ENCODE results near the gene OTOS. TPM values are rescaled to one million over a fixed set of nuclear protein-coding genes. Genes with fewer than 3 reads are reported as not detected.
A peak's percentile ranks its signal among the peaks of the same experiment; 100 is the strongest.

The OTOS gene
- polyA plus RNA-seq, 1 donor from 2014 or later = not detected

- H3F3A ChIP-seq (ENCODE audit: insufficient read depth, low read length, poor library complexity, severe bottlenecking) = no peaks in the 10 kb centered on the region
- no peak overlapping the region for H3K27ac ChIP-seq (ENCODE audit: low read length)
- no peak overlapping the region for H3K4me2 ChIP-seq (ENCODE audit: low read length)
- H2AFZ ChIP-seq (ENCODE audit: low read depth, low read length) = no peak overlapping the region
- no peak for TF ChIP-seq CTCF (IDR thresholded peaks at IDR 0.05; ENCODE audit: poor library complexity, severe bottlenecking)
- TF ChIP-seq, protein P1, sequence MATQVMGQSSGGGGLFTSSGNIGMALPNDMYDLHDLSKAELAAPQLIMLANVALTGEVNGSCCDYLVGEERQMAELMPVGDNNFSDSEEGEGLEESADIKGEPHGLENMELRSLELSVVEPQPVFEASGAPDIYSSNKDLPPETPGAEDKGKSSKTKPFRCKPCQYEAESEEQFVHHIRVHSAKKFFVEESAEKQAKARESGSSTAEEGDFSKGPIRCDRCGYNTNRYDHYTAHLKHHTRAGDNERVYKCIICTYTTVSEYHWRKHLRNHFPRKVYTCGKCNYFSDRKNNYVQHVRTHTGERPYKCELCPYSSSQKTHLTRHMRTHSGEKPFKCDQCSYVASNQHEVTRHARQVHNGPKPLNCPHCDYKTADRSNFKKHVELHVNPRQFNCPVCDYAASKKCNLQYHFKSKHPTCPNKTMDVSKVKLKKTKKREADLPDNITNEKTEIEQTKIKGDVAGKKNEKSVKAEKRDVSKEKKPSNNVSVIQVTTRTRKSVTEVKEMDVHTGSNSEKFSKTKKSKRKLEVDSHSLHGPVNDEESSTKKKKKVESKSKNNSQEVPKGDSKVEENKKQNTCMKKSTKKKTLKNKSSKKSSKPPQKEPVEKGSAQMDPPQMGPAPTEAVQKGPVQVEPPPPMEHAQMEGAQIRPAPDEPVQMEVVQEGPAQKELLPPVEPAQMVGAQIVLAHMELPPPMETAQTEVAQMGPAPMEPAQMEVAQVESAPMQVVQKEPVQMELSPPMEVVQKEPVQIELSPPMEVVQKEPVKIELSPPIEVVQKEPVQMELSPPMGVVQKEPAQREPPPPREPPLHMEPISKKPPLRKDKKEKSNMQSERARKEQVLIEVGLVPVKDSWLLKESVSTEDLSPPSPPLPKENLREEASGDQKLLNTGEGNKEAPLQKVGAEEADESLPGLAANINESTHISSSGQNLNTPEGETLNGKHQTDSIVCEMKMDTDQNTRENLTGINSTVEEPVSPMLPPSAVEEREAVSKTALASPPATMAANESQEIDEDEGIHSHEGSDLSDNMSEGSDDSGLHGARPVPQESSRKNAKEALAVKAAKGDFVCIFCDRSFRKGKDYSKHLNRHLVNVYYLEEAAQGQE (IDR thresholded peaks at IDR 0.05; ENCODE audit: borderline replicate concordance) = no peak
- TF ChIP-seq RAD21 (conservative IDR thresholded peaks at IDR 0.05) = no peak
- no peak for TF ChIP-seq EZH2 (IDR thresholded peaks at IDR 0.05; ENCODE audit: borderline replicate concordance, insufficient read depth, low read length, poor library complexity, severe bottlenecking)
- no peak for TF ChIP-seq SMC3 (conservative IDR thresholded peaks at IDR 0.05; ENCODE audit: poor library complexity)
- TF ChIP-seq POLR2AphosphoS5 (IDR thresholded peaks at IDR 0.05) = no peak
- no peak for TF ChIP-seq TAF1 (IDR thresholded peaks at IDR 0.05; ENCODE audit: low read depth)
- TF ChIP-seq MXI1 (conservative IDR thresholded peaks at IDR 0.05; ENCODE audit: poor library complexity, severe bottlenecking) = no peak
- TF ChIP-seq EP300 (conservative IDR thresholded peaks at IDR 0.05; ENCODE audit: poor library complexity, severe bottlenecking) = no peak
- no peaks in the 10 kb centered on the region for H4K20me1 ChIP-seq (ENCODE audit: insufficient read depth)
- no peaks in the 10 kb centered on the region for H3K36me3 ChIP-seq (ENCODE audit: insufficient read depth, low read length)
- no peaks in the 10 kb centered on the region for H3K27me3 ChIP-seq (ENCODE audit: insufficient read depth, low read depth, low read length)
- H3K9ac ChIP-seq (ENCODE audit: low read length) = no peak overlapping the region
- no peak overlapping the region for H3K4me3 ChIP-seq (ENCODE audit: low read length)
- no peaks in the 10 kb centered on the region for H3K9me2 ChIP-seq (ENCODE audit: insufficient read depth, low read length)
- no peaks in the 10 kb centered on the region for H3K9me3 ChIP-seq (ENCODE audit: low read length)
- H3K79me2 ChIP-seq (replicated peaks; ENCODE audit: insufficient read depth, low read length) = no peaks in the 10 kb centered on the region
Measured at GRCh38 chr2:240144649-240145261, 4.3 kb upstream of the OTOS start.

DNA sequence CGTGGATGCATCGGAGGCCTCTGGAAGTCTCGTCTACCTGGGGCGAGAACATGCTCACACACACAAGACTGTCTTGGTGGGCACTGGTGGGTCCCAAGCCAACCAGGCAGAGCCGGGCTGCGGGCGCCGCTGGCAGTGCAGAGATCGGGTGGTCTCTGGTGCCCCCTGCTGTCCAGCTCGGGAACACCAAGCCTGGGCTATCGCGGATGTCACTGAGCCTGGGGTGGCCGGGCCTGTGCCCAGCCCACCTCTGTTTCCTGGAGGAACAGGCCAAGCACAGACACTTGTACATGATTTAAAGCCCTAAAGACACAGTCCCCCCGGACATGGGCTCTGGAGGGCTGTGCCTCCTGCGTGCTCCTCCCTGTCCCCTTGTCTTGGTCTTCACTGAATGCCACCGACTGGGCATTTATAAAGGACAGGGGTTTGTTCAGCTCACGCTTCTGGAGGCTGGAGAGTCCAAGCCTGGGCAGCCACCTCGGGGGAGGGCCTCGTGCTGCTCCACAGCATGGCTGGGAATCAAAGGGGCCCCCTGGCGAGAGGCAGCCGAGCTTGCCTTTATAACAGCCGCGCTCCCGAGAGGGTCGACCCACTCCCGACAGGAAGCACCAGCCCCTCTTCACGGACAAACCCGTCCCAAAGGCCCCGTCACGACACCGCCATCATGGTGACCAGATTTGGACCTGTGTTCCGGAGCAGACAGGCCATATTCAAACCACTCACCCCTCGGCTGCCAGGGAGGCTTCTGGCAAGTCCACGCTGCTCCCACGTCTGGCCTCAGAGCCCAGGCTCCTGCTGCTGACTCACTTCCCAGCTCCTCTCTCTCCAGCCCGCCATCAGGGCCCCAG lies 3.6 kb upstream of the OTOS start:
- no peak overlapping the region for H2AFZ ChIP-seq (ENCODE audit: low read depth, low read length)
- no peak overlapping the region for H3K4me2 ChIP-seq (ENCODE audit: low read length)
- H3K27me3 ChIP-seq (ENCODE audit: insufficient read depth, low read depth, low read length) = no peaks in the 10 kb centered on the region
- H3K36me3 ChIP-seq (ENCODE audit: insufficient read depth, low read length) = no peaks in the 10 kb centered on the region
- no peaks in the 10 kb centered on the region for H3K9me2 ChIP-seq (ENCODE audit: insufficient read depth, low read length)
- TF ChIP-seq TAF1 (IDR thresholded peaks at IDR 0.05; ENCODE audit: low read depth) (no peak), POLR2AphosphoS5 (IDR thresholded peaks at IDR 0.05) (no peak), MXI1 (conservative IDR thresholded peaks at IDR 0.05; ENCODE audit: poor library complexity, severe bottlenecking) (no peak), RAD21 (conservative IDR thresholded peaks at IDR 0.05) (peak; percentile 94), SMC3 (conservative IDR thresholded peaks at IDR 0.05; ENCODE audit: poor library complexity) (peak; percentile 86), EP300 (conservative IDR thresholded peaks at IDR 0.05; ENCODE audit: poor library complexity, severe bottlenecking) (no peak), EZH2 (IDR thresholded peaks at IDR 0.05; ENCODE audit: borderline replicate concordance, insufficient read depth, low read length, poor library complexity, severe bottlenecking) (no peak), CTCF (IDR thresholded peaks at IDR 0.05; ENCODE audit: poor library complexity, severe bottlenecking) (peak; percentile 95)
- TF ChIP-seq, protein P1 (IDR thresholded peaks at IDR 0.05; ENCODE audit: borderline replicate concordance) = no peak
- no peaks in the 10 kb centered on the region for H3F3A ChIP-seq (ENCODE audit: insufficient read depth, low read length, poor library complexity, severe bottlenecking)
- no peaks in the 10 kb centered on the region for H4K20me1 ChIP-seq (ENCODE audit: insufficient read depth)
- no peaks in the 10 kb centered on the region for H3K79me2 ChIP-seq (replicated peaks; ENCODE audit: insufficient read depth, low read length)
- H3K9me3 ChIP-seq (ENCODE audit: low read length) = no peaks in the 10 kb centered on the region
- no peak overlapping the region for H3K27ac ChIP-seq (ENCODE audit: low read length)
- no peak overlapping the region for H3K9ac ChIP-seq (ENCODE audit: low read length)
- H3K4me3 ChIP-seq (ENCODE audit: low read length) = no peak overlapping the region

Measured in neural cell (in vitro differentiated cells).